CD14-positive monocyte (primary cell): Measurements from ENCODE around the gene DYNC1I1. TPM values are rescaled to one million over a fixed set of nuclear protein-coding genes. Genes with fewer than 3 reads are reported as not detected.

Source experiments
- DNase-seq, 3 donors: peaks; one replicate each; pipeline ENCODE4 v3.0.0-alpha.2; 2011 to 2022
- H2AFZ ChIP-seq: 2 replicates; pipeline ENCODE4 v1.6.0; 2012; ENCODE audit warnings: mild to moderate bottlenecking, low read depth, low read length, inconsistent platforms; ENCODE audit not compliant: insufficient read depth, poor library complexity, severe bottlenecking
- H3K27ac ChIP-seq, 2 donors: 1 replicate in 1 of 2; 2 replicates in 1 of 2; pipeline ENCODE4 v1.5.1; 2012 to 2013; ENCODE audit warnings: low read length in 2 of 2, control low read depth in 1 of 2, inconsistent platforms in 1 of 2, low read depth in 1 of 2, mild to moderate bottlenecking in 1 of 2
- H3K27me3 ChIP-seq, 2 donors: one replicate each; pipeline versions ENCODE4 v1.6.0 to v1.6.1; 2011 to 2013; ENCODE audit warnings: low read length in 2 of 2; ENCODE audit not compliant: control insufficient read depth in 2 of 2, insufficient read depth in 2 of 2
- H3K36me3 ChIP-seq, 2 donors: replicated peaks in 1 of 2; 1 replicate in 1 of 2; 2 replicates in 1 of 2; pipeline versions ENCODE4 v1.5.1 to v1.6.1; 2012 to 2013; ENCODE audit warnings: low read length in 2 of 2, control low read depth in 1 of 2, inconsistent platforms in 1 of 2, mild to moderate bottlenecking in 1 of 2; ENCODE audit not compliant: insufficient read depth in 2 of 2, control insufficient read depth in 1 of 2
- H3K4me1 ChIP-seq, 2 donors: 1 replicate in 1 of 2; 2 replicates in 1 of 2; pipeline versions ENCODE4 v1.5.1 to v1.6.1; 2012 to 2013; ENCODE audit warnings: low read length in 2 of 2, control low read depth in 1 of 2, inconsistent platforms in 1 of 2, mild to moderate bottlenecking in 1 of 2, moderate library complexity in 1 of 2; ENCODE audit not compliant: insufficient read depth in 2 of 2, control insufficient read depth in 1 of 2
- H3K4me2 ChIP-seq: replicated peaks from 2 replicates; pipeline ENCODE3; 2012; ENCODE audit warnings: low read length, moderate library complexity, mild to moderate bottlenecking; ENCODE audit not compliant: poor library complexity, severe bottlenecking; ENCODE audit errors: extremely low read depth
- H3K4me3 ChIP-seq, 3 experiments: fragments of 200-600 bp in 1 of 3; sonication (generic) in 1 of 3; replicated peaks in 1 of 3; 1 replicate in 2 of 3; 2 replicates in 1 of 3; pipeline ENCODE4 v1.5.1; 2011 to 2013; ENCODE audit warnings: low read length in 3 of 3, mild to moderate bottlenecking in 3 of 3, control low read depth in 2 of 3, low read depth in 2 of 3, inconsistent platforms in 1 of 3, moderate library complexity in 1 of 3
- H3K79me2 ChIP-seq: 2 replicates; pipeline ENCODE4 v1.6.0; 2012; ENCODE audit warnings: mild to moderate bottlenecking, control low read depth, inconsistent platforms, low read length, moderate library complexity; ENCODE audit not compliant: insufficient read depth
- H3K9ac ChIP-seq: 2 replicates; pipeline ENCODE4 v1.6.0; 2017; ENCODE audit warnings: low read length, mild to moderate bottlenecking; ENCODE audit not compliant: insufficient read depth, poor library complexity, severe bottlenecking
- H3K9me3 ChIP-seq, 2 donors: replicated peaks in 1 of 2; 1 replicate in 1 of 2; 2 replicates in 1 of 2; pipeline versions ENCODE4 v1.5.1 to v1.6.1; 2012 to 2013; ENCODE audit warnings: low read length in 2 of 2, control low read depth in 1 of 2; ENCODE audit not compliant: control insufficient read depth in 1 of 2, insufficient read depth in 1 of 2
- H4K20me1 ChIP-seq: 2 replicates; pipeline ENCODE4 v1.6.0; 2012; ENCODE audit warnings: mild to moderate bottlenecking, low read length, control low read depth, moderate library complexity; ENCODE audit not compliant: insufficient read depth
- H3K27ac Mint-ChIP-seq, 7 donors: one replicate each; pipeline ENCODE4 v1.8.0; 2020; ENCODE audit warnings: mild to moderate bottlenecking in 7 of 7, mixed read lengths in 7 of 7, moderate library complexity in 6 of 7, inconsistent platforms in 2 of 7
- H3K27me3 Mint-ChIP-seq, 3 donors: one replicate each; pipeline ENCODE4 v1.8.0; 2021 to 2022; ENCODE audit warnings: low read depth in 3 of 3, mild to moderate bottlenecking in 3 of 3, mixed read lengths in 3 of 3, moderate library complexity in 3 of 3, inconsistent platforms in 1 of 3
- H3K36me3 Mint-ChIP-seq, 2 donors: one replicate each; pipeline ENCODE4 v1.8.0; 2020; ENCODE audit warnings: mixed read lengths in 2 of 2, inconsistent platforms in 1 of 2, mild to moderate bottlenecking in 1 of 2
- H3K4me1 Mint-ChIP-seq: one replicate; pipeline ENCODE4 v1.8.0; 2020; ENCODE audit warnings: mild to moderate bottlenecking, mixed read lengths
- H3K4me3 Mint-ChIP-seq, 2 donors: one replicate each; pipeline ENCODE4 v1.8.0; 2020; ENCODE audit warnings: mild to moderate bottlenecking in 2 of 2, mixed read lengths in 2 of 2, moderate library complexity in 1 of 2
- H3K9me3 Mint-ChIP-seq, 7 donors: one replicate each; pipeline ENCODE4 v1.8.0; 2020 to 2022; ENCODE audit warnings: mixed read lengths in 7 of 7, mild to moderate bottlenecking in 6 of 7, moderate library complexity in 6 of 7, inconsistent platforms in 2 of 7
- CTCF ChIP-seq: fragments of 200-600 bp; IDR thresholded peaks from one replicate; pipeline ENCODE4 v1.8.0; 2022; ENCODE audit warnings: antibody characterized with exemption, mild to moderate bottlenecking
- WGBS: methylation state at CpG from one replicate; pipeline ENCODE4 v1.1.5; 2013; ENCODE audit warnings: missing lambda C conversion rate; ENCODE audit not compliant: insufficient coverage; 5-methylcytosine and 5-hydroxymethylcytosine counted together
- intact Hi-C, 2 donors: fragments of 100-400 bp; cut with micrococcal nuclease; formaldehyde crosslinking; loops; one replicate each; pipeline versions ENCODE4 v1.15.0 to v1.15.1; 2023
- polyA plus RNA-seq, 3 donors: library from polyadenylated mRNA; depleted of rRNA in 1 of 3; unstranded in 2 of 3; stranded (reverse) in 1 of 3; fragments of 300-500 nt in 2 of 3; fragments of >200 nt in 1 of 3; fragmentation: Illumina TruSeq in 2 of 3; gene quantifications; 1 replicate in 2 of 3; 2 replicates in 1 of 3; pipeline ENCODE4 v1.2.3, GENCODE V29; 2012 to 2021

DYNC1I1 gene
- polyA plus RNA-seq, 3 donors = not detected

GRCh38 chr7:95971716-95972115 is 199.4 kb downstream of the DYNC1I1 start:
- Histone ChIP-seq H2AFZ (no peak overlapping the region), H3K36me3 (no peaks in the 10 kb centered on the region), H4K20me1 (no peaks in the 10 kb centered on the region), H3K4me1 (no peaks in the 10 kb centered on the region), H3K27me3 (no peaks in the 10 kb centered on the region), H3K4me2 (no peak overlapping the region), H3K79me2 (no peaks in the 10 kb centered on the region), H3K4me3 (no peak overlapping the region), H3K9ac (no peak overlapping the region), H3K9me3 (no peaks in the 10 kb centered on the region), H3K27ac (no peak overlapping the region)
- Mint-ChIP-seq H3K27me3 (peaks cover 0 to 6% (median 1%) of the 10 kb centered on the region in 3 donors), H3K27ac (no peak overlapping the region), H3K4me1 (no peaks in the 10 kb centered on the region), H3K4me3 (no peak overlapping the region), H3K36me3 (no peaks in the 10 kb centered on the region), H3K9me3 (peaks cover 0 to 6% (median 0%) of the 10 kb centered on the region in 7 donors)
- TF ChIP-seq CTCF = no peak
- DNase-seq = no peak
- intact Hi-C loops = no loop called here
- WGBS = 100% methylated on average over 3 of the region's 6 CpGs

DNA sequence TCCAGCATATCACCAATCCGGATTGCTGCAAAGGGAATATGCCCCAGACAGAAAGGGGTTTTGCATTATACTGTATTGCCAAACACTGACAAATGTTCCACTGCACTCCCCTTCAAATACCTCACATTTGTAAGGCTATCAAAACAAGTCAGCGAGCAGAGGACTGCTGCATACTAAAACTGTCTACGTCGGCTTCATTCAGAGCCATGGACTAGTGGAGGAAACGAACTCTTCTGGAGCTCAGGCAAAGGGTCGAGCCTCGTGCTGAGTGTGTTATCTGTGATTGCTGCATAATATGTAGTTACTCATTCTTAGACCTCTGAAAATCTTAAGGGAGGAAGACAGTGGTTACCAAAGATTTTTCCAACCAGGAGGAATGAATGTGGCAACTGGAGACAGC is 200.2 kb downstream of the DYNC1I1 start:
- intact Hi-C loops = no loop called here
- H3K36me3 ChIP-seq = no peaks in the 10 kb centered on the region
- Mint-ChIP-seq H3K4me1 (no peaks in the 10 kb centered on the region), H3K27ac (no peak overlapping the region), H3K27me3 (peaks cover 0 to 6% (median 1%) of the 10 kb centered on the region in 3 donors), H3K4me3 (no peak overlapping the region), H3K36me3 (no peaks in the 10 kb centered on the region), H3K9me3 (peaks cover 0 to 6% (median 0%) of the 10 kb centered on the region in 7 donors)
- DNase-seq = no peak
- no peaks in the 10 kb centered on the region for H3K27me3 ChIP-seq
- no peaks in the 10 kb centered on the region for H3K9me3 ChIP-seq
- H3K4me2 ChIP-seq = no peak overlapping the region
- H3K4me3 ChIP-seq = no peak overlapping the region
- no peak overlapping the region for H2AFZ ChIP-seq
- H4K20me1 ChIP-seq = no peaks in the 10 kb centered on the region
- 81% methylated on average over 4 of the region's 7 CpGs for WGBS
- H3K79me2 ChIP-seq = no peaks in the 10 kb centered on the region
- no peak overlapping the region for H3K9ac ChIP-seq
- no peak overlapping the region for H3K27ac ChIP-seq
- no peaks in the 10 kb centered on the region for H3K4me1 ChIP-seq
- TF ChIP-seq CTCF = no peak
